ENCODE results near the gene TMEM101. TPM values are rescaled to one million over a fixed set of nuclear protein-coding genes. Genes with fewer than 3 reads are reported as not detected.

Gene TMEM101
- total RNA-seq: 25.2 and 25.3 TPM in 2 replicates
- total RNA-seq (2013): 33.1 TPM
- polyA plus RNA-seq: 15.4 and 16.3 TPM in 2 replicates
- 31.3 and 55.6 TPM in 2 replicates for polyA minus RNA-seq

DNA sequence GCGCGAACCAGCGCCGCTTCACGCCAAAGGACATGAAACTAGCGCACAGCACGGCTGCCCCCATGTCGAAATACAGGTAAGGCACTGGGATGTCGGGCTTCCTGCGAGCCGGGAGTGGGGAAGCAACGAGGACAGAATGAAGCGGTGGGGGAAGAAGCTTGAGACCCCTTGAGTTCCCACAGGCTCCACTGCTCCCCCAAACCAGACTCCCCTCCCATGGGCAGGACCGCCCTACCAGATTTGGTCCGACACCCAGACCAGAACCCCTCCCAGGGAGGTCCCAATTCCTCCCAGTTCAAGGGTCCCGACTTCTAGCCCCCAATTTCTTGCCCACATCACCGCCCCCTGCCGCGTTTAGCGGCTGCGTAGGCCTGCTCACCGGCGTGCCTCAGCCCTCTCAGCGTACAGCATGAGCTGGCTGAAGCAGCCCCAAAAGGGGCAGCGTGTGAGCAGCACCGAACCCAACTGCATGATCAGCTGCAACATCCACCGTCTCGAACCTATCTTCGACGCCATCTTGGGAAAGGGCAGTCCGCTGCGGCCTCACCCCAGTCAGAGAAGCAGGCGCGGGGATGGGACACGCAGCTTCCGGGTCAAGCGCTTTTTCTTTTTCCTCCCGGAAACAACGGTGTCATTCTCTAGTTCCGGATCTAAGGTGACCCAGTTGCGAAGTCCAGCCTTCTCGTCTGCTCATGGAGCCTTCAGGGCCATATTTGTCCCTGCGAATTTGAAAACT is at the start of gene TMEM101:
TMEM101 (minus strand) TSS at position 527 of the 736 bp plus-strand sequence; CDS start at position 516, 11 bp downstream.
- Histone ChIP-seq H3K9ac (ENCODE audit: low read length) (peak within 1 kb of the TSS; percentile 78), H3K79me2 (ENCODE audit: control insufficient read depth, insufficient read depth, low read length) (peaks cover 25% of the 10 kb centered on the region), H3K36me3 (replicated peaks in 1 of 2; ENCODE audit: control extremely low read depth in 1 of 2, control insufficient read depth in 1 of 2, extremely low read depth in 1 of 2, insufficient read depth in 2 of 2, low read length in 1 of 2) (peaks cover 0 to 11% of the 10 kb centered on the region in 2 experiments), H3K4me2 (replicated peaks; ENCODE audit: low read depth, low read length, poor library complexity, severe bottlenecking) (peak within 1 kb of the TSS; percentile 90), H3K27me3 (replicated peaks in 1 of 4; ENCODE audit: control extremely low read depth in 1 of 4, control insufficient read depth in 3 of 4, insufficient read depth in 4 of 4, low read length in 3 of 4) (no peaks in the 10 kb centered on the region), H4K20me1 (ENCODE audit: control insufficient read depth, insufficient read depth, low read length, poor library complexity, severe bottlenecking) (no peaks in the 10 kb centered on the region), H2AFZ (ENCODE audit: insufficient read depth, low read depth, low read length, poor library complexity, severe bottlenecking) (peak within 1 kb of the TSS; percentile 96), H3K27ac (ENCODE audit: low read length in 2 of 2) (peak within 1 kb of the TSS; percentile 35 to 45), H3K9me3 (ENCODE audit: control extremely low read depth in 1 of 3, control insufficient read depth in 2 of 3, insufficient read depth in 1 of 3, low read length in 2 of 3) (no peaks in the 10 kb centered on the region), H3K4me3 (ENCODE audit: control extremely low read depth in 1 of 5, extremely low read depth in 1 of 5, insufficient read depth in 1 of 5, low read depth in 2 of 5, low read length in 4 of 5) (peak within 1 kb of the TSS; percentile 71 to 98 (median 96)), H3K4me1 (ENCODE audit: control insufficient read depth in 2 of 2, insufficient read depth in 2 of 2, low read length in 2 of 2) (peaks cover 9 to 15% of the 10 kb centered on the region in 2 donors)
- CTCF ChIA-PET: interaction anchor here (1.0 to 1.5 kb wide), 4 partner anchors 8 to 530 kb away, joined by 3 to 5 read pairs (median 4); partner anchors contain the start of genes DHX8, G6PC3 and HDAC5
- intact Hi-C loops (cut with micrococcal nuclease): loop anchor here (1.0 to 2.0 kb wide), 3 partner anchors 8 to 330 kb away; partner anchors contain the start of genes G6PC3 and GRN
- POLR2A ChIA-PET: interaction anchor here (0.6 to 1.0 kb wide), 2 partner anchors 109 to 302 kb away, joined by 3 to 5 read pairs; partner anchors contain the start of gene HDAC5
- H3K9me3 Mint-ChIP-seq (ENCODE audit: insufficient read depth): no peaks in the 10 kb centered on the region
- TF ChIP-seq EZH2 (IDR thresholded peaks at IDR 0.05; ENCODE audit: borderline replicate concordance, insufficient read depth, low read depth, low read length, poor library complexity, severe bottlenecking) (no peak), CTCF (IDR thresholded peaks at IDR 0.05) (no peak)
- H3K27me3 Mint-ChIP-seq: no peaks in the 10 kb centered on the region
- peak within 1 kb of the TSS; percentile 100 for H3K4me3 Mint-ChIP-seq
- H3K27ac Mint-ChIP-seq: peak within 1 kb of the TSS; percentile 94
- DNase-seq (peak; percentile 91), ATAC-seq (ENCODE audit: low read depth) (peak; percentile 96)
- peaks cover 14% of the 10 kb centered on the region for H3K4me1 Mint-ChIP-seq
- WGBS (ENCODE audit: insufficient coverage): 2% methylated on average over 40 of the region's 43 CpGs

Measured in B cell (primary cell).